ENCODE data around the gene COX6B2.

DNA sequence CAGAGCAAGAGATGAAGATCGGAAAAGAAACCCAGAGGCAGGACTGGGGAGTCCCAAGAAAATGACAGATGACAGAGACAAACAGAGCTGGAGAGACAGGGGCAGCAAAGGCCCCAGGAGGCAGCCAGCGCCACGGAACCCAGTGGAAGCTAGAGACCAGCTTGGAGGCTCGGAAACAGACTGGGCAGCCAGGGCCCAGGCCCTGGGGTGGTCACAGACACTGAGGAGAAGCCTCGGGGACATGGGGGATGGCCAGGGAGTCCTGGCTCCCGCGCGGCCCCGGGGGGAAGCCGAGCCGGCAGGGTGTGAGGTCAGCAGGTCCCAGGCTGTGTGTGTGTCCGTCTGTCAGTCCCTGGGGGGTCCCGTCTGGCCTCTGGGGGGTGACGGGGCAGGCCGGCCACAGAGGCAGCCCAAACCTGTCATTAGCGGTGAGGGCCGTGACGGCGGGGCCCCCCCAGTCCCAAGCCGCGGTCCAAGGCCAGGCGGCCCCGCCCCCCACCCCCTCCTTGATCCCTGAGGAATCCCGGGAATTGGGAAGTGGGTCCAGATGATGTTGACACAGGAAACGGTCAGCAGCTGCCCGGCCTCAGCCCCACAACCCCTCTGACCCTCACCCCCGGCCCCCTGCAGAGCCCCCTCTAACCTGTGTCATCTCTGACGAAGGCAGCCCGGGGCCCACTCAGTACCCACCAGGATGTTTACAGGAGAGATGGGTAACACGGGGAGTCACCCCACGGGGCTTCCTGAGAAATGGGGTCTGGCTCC is 19.7 kb upstream of the COX6B2 start:
- TF ChIP-seq CTCF (IDR thresholded peaks at IDR 0.05), result no peak
- TF ChIP-seq ZFX (IDR thresholded peaks at IDR 0.05; ENCODE audit: borderline replicate concordance), result no peak

Measured in 22Rv1 (cell line).